Activated T-cell treated with anti-CD3 and anti-CD28 coated beads, Interleukin-2, amount 50 U/mL, for 72 hours (primary cell): ENCODE data around the gene SESN1. TPM values are rescaled to one million over a fixed set of nuclear protein-coding genes. Genes with fewer than 3 reads are reported as not detected.
"Not testable (repeated sequence)": the region's sequence is repeated elsewhere in the genome, so short reads cannot be mapped to it uniquely, and the experiment has no call there.

Source experiments
- ATAC-seq, 2 donors: fragments of 150-1000 bp; cut with Tn5 transposase; replicated peaks in 1 of 2; 2 replicates each; pipeline ENCODE4 v1.10.0; 2021; ENCODE audit warnings: moderate library complexity in 2 of 2, mild to moderate bottlenecking in 1 of 2
- DNase-seq, 2 donors: peaks; one replicate each; pipeline ENCODE4 v3.0.0; 2021 to 2022; ENCODE audit warnings: mixed read lengths in 1 of 2
- H3K27ac Mint-ChIP-seq: one replicate; pipeline ENCODE4 v1.8.0; 2022; ENCODE audit warnings: mild to moderate bottlenecking, moderate library complexity, mixed read lengths
- H3K27me3 Mint-ChIP-seq: one replicate; pipeline ENCODE4 v1.8.0; 2022; ENCODE audit warnings: low read depth, mixed read lengths
- H3K36me3 Mint-ChIP-seq, 2 donors: one replicate each; pipeline ENCODE4 v1.8.0; 2022; ENCODE audit warnings: mixed read lengths in 2 of 2, mild to moderate bottlenecking in 1 of 2; ENCODE audit not compliant: insufficient read depth in 2 of 2
- H3K4me1 Mint-ChIP-seq: one replicate; pipeline ENCODE4 v1.8.0; 2022; ENCODE audit warnings: low read depth, mixed read lengths
- H3K4me3 Mint-ChIP-seq, 2 donors: one replicate each; pipeline ENCODE4 v1.8.0; 2022; ENCODE audit warnings: mild to moderate bottlenecking in 2 of 2, mixed read lengths in 2 of 2, moderate library complexity in 2 of 2
- H3K9me3 Mint-ChIP-seq, 2 donors: one replicate each; pipeline ENCODE4 v1.8.0; 2022; ENCODE audit warnings: mixed read lengths in 2 of 2
- total RNA-seq, 2 donors: library from RNA; stranded (reverse); gene quantifications; one replicate each; pipeline ENCODE4 v1.2.3, GENCODE V29; 2022

SESN1 gene
- total RNA-seq, 2 donors from 2014 or later: 16.2 to 25.7 TPM

- Mint-ChIP-seq H3K4me3 (peak overlapping the region; percentile 75 to 85), H3K4me1 (peaks cover 39% of the 10 kb centered on the region), H3K27ac (peak overlapping the region; percentile 40), H3K36me3 (no peaks in the 10 kb centered on the region), H3K27me3 (no peaks in the 10 kb centered on the region), H3K9me3 (no peaks in the 10 kb centered on the region)
- no peak for DNase-seq
- ATAC-seq: no peak
Measured at GRCh38 chr6:109091314-109092024, 3.2 kb downstream of the SESN1 start.

GRCh38 chr6:109088995-109089394 is 5.7 kb downstream of the SESN1 start:
- Mint-ChIP-seq H3K36me3 (no peaks in the 10 kb centered on the region), H3K27me3 (no peaks in the 10 kb centered on the region), H3K4me3 (no peak overlapping the region), H3K9me3 (no peaks in the 10 kb centered on the region), H3K27ac (no peak overlapping the region), H3K4me1 (peaks cover 30% of the 10 kb centered on the region)
- no peak for ATAC-seq
- DNase-seq: no peak

GRCh38 chr6:109087661-109088264 is 6.9 kb downstream of the SESN1 start:
- H3K27ac Mint-ChIP-seq: no peak overlapping the region

GRCh38 chr6:109084146-109084545 is 10.5 kb downstream of the SESN1 start:
- not testable (repeated sequence) for H3K27ac Mint-ChIP-seq, DNase-seq, H3K4me3 Mint-ChIP-seq, ATAC-seq, H3K9me3 Mint-ChIP-seq, H3K27me3 Mint-ChIP-seq, H3K36me3 Mint-ChIP-seq, H3K4me1 Mint-ChIP-seq

More at GRCh38 chr6:109087661-109088264, 6.9 kb downstream of the SESN1 start:
- Mint-ChIP-seq H3K9me3 (no peaks in the 10 kb centered on the region), H3K4me1 (peaks cover 30% of the 10 kb centered on the region), H3K36me3 (no peaks in the 10 kb centered on the region), H3K27me3 (no peaks in the 10 kb centered on the region), H3K4me3 (no peak overlapping the region)
- DNase-seq (no peak), ATAC-seq (no peak)

GRCh38 chr6:109083657-109084056 is 11.0 kb downstream of the SESN1 start:
- H3K36me3 Mint-ChIP-seq: no peaks in the 10 kb centered on the region
- ATAC-seq (no peak), DNase-seq (no peak)
- H3K27ac Mint-ChIP-seq: no peak overlapping the region
- peaks cover 7% of the 10 kb centered on the region for H3K4me1 Mint-ChIP-seq
- H3K27me3 Mint-ChIP-seq: no peaks in the 10 kb centered on the region
- H3K9me3 Mint-ChIP-seq: no peaks in the 10 kb centered on the region
- H3K4me3 Mint-ChIP-seq: no peak overlapping the region

GRCh38 chr6:109082188-109082577 is 12.5 kb downstream of the SESN1 start:
- ATAC-seq: peak in 1 of 2 donors; percentile 70
- Mint-ChIP-seq H3K27me3 (no peaks in the 10 kb centered on the region), H3K9me3 (no peaks in the 10 kb centered on the region), H3K4me3 (no peak overlapping the region), H3K4me1 (peaks cover 7% of the 10 kb centered on the region), H3K27ac (no peak overlapping the region), H3K36me3 (no peaks in the 10 kb centered on the region)
- DNase-seq: no peak

- Mint-ChIP-seq H3K4me3 (no peak overlapping the region), H3K9me3 (no peaks in the 10 kb centered on the region), H3K27me3 (no peaks in the 10 kb centered on the region), H3K36me3 (no peaks in the 10 kb centered on the region), H3K27ac (no peak overlapping the region), H3K4me1 (peaks cover 7% of the 10 kb centered on the region)
- ATAC-seq: no peak
- no peak for DNase-seq
Measured at GRCh38 chr6:109081516-109082187, 13.0 kb downstream of the SESN1 start.

- H3K36me3 Mint-ChIP-seq: no peaks in the 10 kb centered on the region
- H3K27ac Mint-ChIP-seq: no peak overlapping the region
- H3K4me3 Mint-ChIP-seq: no peak overlapping the region
- H3K4me1 Mint-ChIP-seq: peaks cover 7% of the 10 kb centered on the region
- ATAC-seq (no peak), DNase-seq (no peak)
- no peaks in the 10 kb centered on the region for H3K9me3 Mint-ChIP-seq
- H3K27me3 Mint-ChIP-seq: no peaks in the 10 kb centered on the region
Measured at GRCh38 chr6:109081026-109081425, 13.6 kb downstream of the SESN1 start.

GRCh38 chr6:109079981-109080380 is 14.7 kb downstream of the SESN1 start:
- ATAC-seq: no peak
- H3K4me1 Mint-ChIP-seq: peaks cover 7% of the 10 kb centered on the region
- no peaks in the 10 kb centered on the region for H3K27me3 Mint-ChIP-seq
- H3K27ac Mint-ChIP-seq: no peak overlapping the region
- H3K4me3 Mint-ChIP-seq: no peak overlapping the region
- no peak for DNase-seq
- no peaks in the 10 kb centered on the region for H3K9me3 Mint-ChIP-seq
- H3K36me3 Mint-ChIP-seq: no peaks in the 10 kb centered on the region

- H3K27me3 Mint-ChIP-seq: no peaks in the 10 kb centered on the region
- no peak for ATAC-seq
- H3K4me3 Mint-ChIP-seq: no peak overlapping the region
- peaks cover 19% of the 10 kb centered on the region for H3K4me1 Mint-ChIP-seq
- no peaks in the 10 kb centered on the region for H3K9me3 Mint-ChIP-seq
- H3K27ac Mint-ChIP-seq: no peak overlapping the region
- no peak for DNase-seq
- H3K36me3 Mint-ChIP-seq: no peaks in the 10 kb centered on the region
Measured at GRCh38 chr6:109076377-109076776, 18.3 kb downstream of the SESN1 start.

- DNase-seq (no peak), ATAC-seq (no peak)
- Mint-ChIP-seq H3K4me1 (peaks cover 23% of the 10 kb centered on the region), H3K9me3 (no peaks in the 10 kb centered on the region), H3K36me3 (no peaks in the 10 kb centered on the region), H3K4me3 (no peak overlapping the region), H3K27me3 (no peaks in the 10 kb centered on the region), H3K27ac (no peak overlapping the region)
Measured at GRCh38 chr6:109075934-109076333, 18.7 kb downstream of the SESN1 start.

GRCh38 chr6:109074133-109074415 is 20.6 kb downstream of the SESN1 start:
- Mint-ChIP-seq H3K27me3 (no peaks in the 10 kb centered on the region), H3K9me3 (no peaks in the 10 kb centered on the region), H3K4me1 (peaks cover 28% of the 10 kb centered on the region), H3K27ac (no peak overlapping the region), H3K36me3 (no peaks in the 10 kb centered on the region), H3K4me3 (no peak overlapping the region)
- ATAC-seq: no peak
- no peak for DNase-seq

- no peak overlapping the region for H3K27ac Mint-ChIP-seq
- DNase-seq: peak; percentile 34 to 62
- peak; percentile 52 to 62 for ATAC-seq
- no peaks in the 10 kb centered on the region for H3K9me3 Mint-ChIP-seq
- H3K4me1 Mint-ChIP-seq: peaks cover 29% of the 10 kb centered on the region
- no peaks in the 10 kb centered on the region for H3K27me3 Mint-ChIP-seq
- H3K4me3 Mint-ChIP-seq: peak overlapping the region; percentile 17 to 37
- H3K36me3 Mint-ChIP-seq: no peaks in the 10 kb centered on the region
Measured at GRCh38 chr6:109073344-109074132, 21.1 kb downstream of the SESN1 start.
